ENCODE data around the gene UCN2. TPM values are rescaled to one million over a fixed set of nuclear protein-coding genes. Genes with fewer than 3 reads are reported as not detected.

The UCN2 gene
- total RNA-seq, 1 experiment from 2014 or later, result 0.68 TPM

GRCh38 chr3:48567500-48567899, 3.9 kb upstream of the UCN2 start:
- Histone ChIP-seq H4K8ac (replicated peaks; ENCODE audit: insufficient read length, low read depth, low read length) (no peak overlapping the region), H3K27ac (ENCODE audit: insufficient read length, low read depth, low read length) (no peak overlapping the region), H2BK12ac (ENCODE audit: insufficient read length, low read depth, low read length) (no peak overlapping the region), H3K9me3 (ENCODE audit: control insufficient read depth, low read depth, low read length) (no peaks in the 10 kb centered on the region), H3K4ac (ENCODE audit: low read depth, low read length) (no peak overlapping the region), H2AK5ac (ENCODE audit: insufficient read length, low read length) (no peak overlapping the region), H3K14ac (ENCODE audit: insufficient read depth, low read length) (no peak overlapping the region; the same call in 1 of the 2 replicates), H3K4me2 (ENCODE audit: insufficient read depth, insufficient read length, low read length) (no peak overlapping the region), H2BK120ac (ENCODE audit: low read depth, low read length, poor library complexity, severe bottlenecking) (no peak overlapping the region), H3K4me1 (ENCODE audit: insufficient read depth, low read length) (no peaks in the 10 kb centered on the region; the same call in 1 of the 2 replicates), H3K27me3 (ENCODE audit: insufficient read depth, low read length) (no peaks in the 10 kb centered on the region), H3K23ac (ENCODE audit: insufficient read length, low read depth, low read length) (no peak overlapping the region), H3K18ac (ENCODE audit: insufficient read length, low read depth, low read length) (no peak overlapping the region), H3K56ac (ENCODE audit: insufficient read length, low read depth, low read length) (no peak overlapping the region), H2AFZ (ENCODE audit: low read length) (no peak overlapping the region), H3T11ph (ENCODE audit: low read length) (no peak overlapping the region), H2BK20ac (ENCODE audit: low read depth, low read length, poor library complexity, severe bottlenecking) (no peak overlapping the region), H3K79me2 (ENCODE audit: insufficient read depth, low read length) (no peaks in the 10 kb centered on the region), H4K5ac (ENCODE audit: insufficient read length, low read depth, low read length) (no peak overlapping the region), H3K9ac (ENCODE audit: extremely low read depth, insufficient read length, low read length) (no peak overlapping the region), H2BK15ac (ENCODE audit: low read depth, low read length) (no peak overlapping the region), H3K79me1 (ENCODE audit: insufficient read depth, low read depth, low read length, poor library complexity, severe bottlenecking) (no peaks in the 10 kb centered on the region), H3K23me2 (ENCODE audit: insufficient read length, low read depth, low read length, poor library complexity, severe bottlenecking) (no peaks in the 10 kb centered on the region), H4K20me1 (ENCODE audit: control insufficient read depth, insufficient read depth, insufficient read length) (no peaks in the 10 kb centered on the region), H4K91ac (ENCODE audit: insufficient read length, low read depth, low read length) (no peak overlapping the region), H2BK5ac (ENCODE audit: insufficient read length, low read length) (no peak overlapping the region)
- no CpG with 5 or more reads among the region's 11 CpGs for WGBS (ENCODE audit: extremely low coverage, insufficient read length, low lambda C conversion rate)
- no peaks in the 10 kb centered on the region for H3K27me3 Mint-ChIP-seq (ENCODE audit: low read depth)
- peaks cover 16 to 18% of the 10 kb centered on the region in 2 experiments for H3K4me1 Mint-ChIP-seq
- H3K4me3 Mint-ChIP-seq, result no peak overlapping the region
- no peaks in the 10 kb centered on the region; a peak in 1 of 5 replicates for H3K9me3 Mint-ChIP-seq
- H3K36me3 Mint-ChIP-seq (ENCODE audit: insufficient read depth in 1 of 3, low read depth in 3 of 3), result peaks cover 0 to 18% (median 0%) of the 10 kb centered on the region in 3 experiments; a peak in 3 of 7 replicates
- TF ChIP-seq CTCF (conservative IDR thresholded peaks at IDR 0.05), result no peak
- peak overlapping the region in 1 of 3 experiments; percentile 64; a peak in 1 of 7 replicates for H3K27ac Mint-ChIP-seq
- no peak for DNase-seq
